ENCODE results near the gene CDH5. TPM values are rescaled to one million over a fixed set of nuclear protein-coding genes. Genes with fewer than 3 reads are reported as not detected.
A peak's percentile ranks its signal among the peaks of the same experiment; 100 is the strongest.

Gene CDH5
- total and polyA plus RNA-seq, 2 of the 13 experiments (the other 11 are each of a cell fraction or from before 2014, with no cell fraction given): 0.71 to 1.1 TPM

DNA sequence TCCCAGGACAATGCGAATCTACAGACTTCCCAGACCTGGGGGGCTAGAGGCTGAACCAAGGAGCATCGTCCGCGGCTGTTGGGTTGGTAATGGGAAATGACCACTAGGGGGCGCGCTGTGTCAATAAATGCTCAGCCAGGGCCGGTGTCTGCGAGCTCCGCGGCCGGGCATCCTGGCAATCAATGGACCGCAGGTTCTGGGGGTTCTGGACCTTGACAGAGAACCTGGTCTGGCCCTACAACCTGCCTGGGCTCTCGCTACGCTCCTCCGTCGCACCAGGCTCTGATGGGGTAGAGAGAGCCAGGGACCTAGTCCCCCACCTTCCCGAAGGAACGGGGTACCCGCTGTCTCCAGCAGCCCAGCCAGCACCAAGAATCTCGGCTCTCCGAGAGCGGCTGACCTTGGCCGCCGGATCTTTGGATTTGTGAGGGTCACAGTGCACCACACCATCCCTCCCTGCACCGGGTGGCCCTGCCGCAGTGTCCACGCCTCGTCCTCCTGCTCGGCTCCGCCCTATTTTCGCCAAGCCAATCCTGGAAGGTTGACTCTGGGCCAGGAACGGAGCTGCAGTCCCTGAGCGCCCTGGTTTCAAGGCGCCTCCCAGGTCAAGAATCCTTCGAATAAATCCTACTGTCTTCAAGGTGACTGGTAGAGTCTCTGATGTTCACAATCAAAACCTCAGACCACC lies 40.2 kb downstream of the CDH5 start (continued):
- TF ChIP-seq ZFX (CRISPR knock-in tag; IDR thresholded peaks at IDR 0.05; ENCODE audit: low read depth): peak; percentile 42; the same call in 1 of the 2 replicates
- peak; percentile 44; the same call in 1 of the 2 replicates for TF ChIP-seq NR2F6 (IDR thresholded peaks at IDR 0.05)
- TF ChIP-seq NR2F6 (CRISPR knock-in tag; IDR thresholded peaks at IDR 0.05): peak; percentile 68
- TF ChIP-seq GATAD1 (CRISPR knock-in tag; IDR thresholded peaks at IDR 0.05): peak; percentile 52
- no peak for TF ChIP-seq NCOA5 (CRISPR knock-in tag; IDR thresholded peaks at IDR 0.05)
- TF ChIP-seq, protein P1, sequence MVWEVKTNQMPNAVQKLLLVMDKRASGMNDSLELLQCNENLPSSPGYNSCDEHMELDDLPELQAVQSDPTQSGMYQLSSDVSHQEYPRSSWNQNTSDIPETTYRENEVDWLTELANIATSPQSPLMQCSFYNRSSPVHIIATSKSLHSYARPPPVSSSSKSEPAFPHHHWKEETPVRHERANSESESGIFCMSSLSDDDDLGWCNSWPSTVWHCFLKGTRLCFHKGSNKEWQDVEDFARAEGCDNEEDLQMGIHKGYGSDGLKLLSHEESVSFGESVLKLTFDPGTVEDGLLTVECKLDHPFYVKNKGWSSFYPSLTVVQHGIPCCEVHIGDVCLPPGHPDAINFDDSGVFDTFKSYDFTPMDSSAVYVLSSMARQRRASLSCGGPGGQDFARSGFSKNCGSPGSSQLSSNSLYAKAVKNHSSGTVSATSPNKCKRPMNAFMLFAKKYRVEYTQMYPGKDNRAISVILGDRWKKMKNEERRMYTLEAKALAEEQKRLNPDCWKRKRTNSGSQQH (CRISPR knock-in tag; IDR thresholded peaks at IDR 0.05; ENCODE audit: low read depth): no peak
- TF ChIP-seq ZNF543 (CRISPR knock-in tag; IDR thresholded peaks at IDR 0.05): peak; percentile 49; the same call in 1 of the 2 replicates
- no peak for TF ChIP-seq U2AF2 (IDR thresholded peaks at IDR 0.05; ENCODE audit: low read depth, low read length)
- TF ChIP-seq CREBL2 (CRISPR knock-in tag; IDR thresholded peaks at IDR 0.05; ENCODE audit: borderline replicate concordance): no peak
- no peak for TF ChIP-seq TCF12 (IDR thresholded peaks at IDR 0.05)
- no peak for TF ChIP-seq TCF12 (CRISPR knock-in tag; IDR thresholded peaks at IDR 0.05)
- TF ChIP-seq MIER2 (CRISPR knock-in tag; IDR thresholded peaks at IDR 0.05): no peak
- TF ChIP-seq, protein P2, sequence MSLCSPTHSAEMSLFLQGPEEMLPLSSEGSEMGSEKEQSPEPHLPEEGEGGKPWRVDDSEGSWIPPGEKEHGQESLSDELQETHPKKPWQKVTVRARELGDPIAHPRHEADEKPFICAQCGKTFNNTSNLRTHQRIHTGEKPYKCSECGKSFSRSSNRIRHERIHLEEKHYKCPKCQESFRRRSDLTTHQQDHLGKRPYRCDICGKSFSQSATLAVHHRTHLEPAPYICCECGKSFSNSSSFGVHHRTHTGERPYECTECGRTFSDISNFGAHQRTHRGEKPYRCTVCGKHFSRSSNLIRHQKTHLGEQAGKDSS (CRISPR knock-in tag; IDR thresholded peaks at IDR 0.05; ENCODE audit: borderline replicate concordance, low read depth): peak; percentile 70; the same call in 1 of the 2 replicates
- TF ChIP-seq KLF15 (CRISPR knock-in tag; IDR thresholded peaks at IDR 0.05; ENCODE audit: borderline replicate concordance): no peak
- TF ChIP-seq, protein P3, sequence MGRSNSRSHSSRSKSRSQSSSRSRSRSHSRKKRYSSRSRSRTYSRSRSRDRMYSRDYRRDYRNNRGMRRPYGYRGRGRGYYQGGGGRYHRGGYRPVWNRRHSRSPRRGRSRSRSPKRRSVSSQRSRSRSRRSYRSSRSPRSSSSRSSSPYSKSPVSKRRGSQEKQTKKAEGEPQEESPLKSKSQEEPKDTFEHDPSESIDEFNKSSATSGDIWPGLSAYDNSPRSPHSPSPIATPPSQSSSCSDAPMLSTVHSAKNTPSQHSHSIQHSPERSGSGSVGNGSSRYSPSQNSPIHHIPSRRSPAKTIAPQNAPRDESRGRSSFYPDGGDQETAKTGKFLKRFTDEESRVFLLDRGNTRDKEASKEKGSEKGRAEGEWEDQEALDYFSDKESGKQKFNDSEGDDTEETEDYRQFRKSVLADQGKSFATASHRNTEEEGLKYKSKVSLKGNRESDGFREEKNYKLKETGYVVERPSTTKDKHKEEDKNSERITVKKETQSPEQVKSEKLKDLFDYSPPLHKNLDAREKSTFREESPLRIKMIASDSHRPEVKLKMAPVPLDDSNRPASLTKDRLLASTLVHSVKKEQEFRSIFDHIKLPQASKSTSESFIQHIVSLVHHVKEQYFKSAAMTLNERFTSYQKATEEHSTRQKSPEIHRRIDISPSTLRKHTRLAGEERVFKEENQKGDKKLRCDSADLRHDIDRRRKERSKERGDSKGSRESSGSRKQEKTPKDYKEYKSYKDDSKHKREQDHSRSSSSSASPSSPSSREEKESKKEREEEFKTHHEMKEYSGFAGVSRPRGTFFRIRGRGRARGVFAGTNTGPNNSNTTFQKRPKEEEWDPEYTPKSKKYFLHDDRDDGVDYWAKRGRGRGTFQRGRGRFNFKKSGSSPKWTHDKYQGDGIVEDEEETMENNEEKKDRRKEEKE (IDR thresholded peaks at IDR 0.05): no peak
- TF ChIP-seq ZNF451 (CRISPR knock-in tag; IDR thresholded peaks at IDR 0.05): peak; percentile 73; the same call in 1 of the 2 replicates
- peak; percentile 99 for TF ChIP-seq RAD21 (CRISPR knock-in tag; IDR thresholded peaks at IDR 0.05)
- TF ChIP-seq, protein P4, sequence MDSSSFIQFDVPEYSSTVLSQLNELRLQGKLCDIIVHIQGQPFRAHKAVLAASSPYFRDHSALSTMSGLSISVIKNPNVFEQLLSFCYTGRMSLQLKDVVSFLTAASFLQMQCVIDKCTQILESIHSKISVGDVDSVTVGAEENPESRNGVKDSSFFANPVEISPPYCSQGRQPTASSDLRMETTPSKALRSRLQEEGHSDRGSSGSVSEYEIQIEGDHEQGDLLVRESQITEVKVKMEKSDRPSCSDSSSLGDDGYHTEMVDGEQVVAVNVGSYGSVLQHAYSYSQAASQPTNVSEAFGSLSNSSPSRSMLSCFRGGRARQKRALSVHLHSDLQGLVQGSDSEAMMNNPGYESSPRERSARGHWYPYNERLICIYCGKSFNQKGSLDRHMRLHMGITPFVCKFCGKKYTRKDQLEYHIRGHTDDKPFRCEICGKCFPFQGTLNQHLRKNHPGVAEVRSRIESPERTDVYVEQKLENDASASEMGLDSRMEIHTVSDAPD (CRISPR knock-in tag; IDR thresholded peaks at IDR 0.05): peak; percentile 87
- TF ChIP-seq PRPF4 (IDR thresholded peaks at IDR 0.05; ENCODE audit: low read depth, low read length, poor library complexity, severe bottlenecking): no peak
- TF ChIP-seq HCFC1 (IDR thresholded peaks at IDR 0.05; ENCODE audit: low read depth, low read length): no peak
- peak; percentile 57 for TF ChIP-seq THRA (CRISPR knock-in tag; IDR thresholded peaks at IDR 0.05; ENCODE audit: borderline replicate concordance)
- TF ChIP-seq REPIN1 (CRISPR knock-in tag; IDR thresholded peaks at IDR 0.05; ENCODE audit: borderline replicate concordance, low read depth): peak; percentile 90

Measured in HepG2 (cell line).